PFSK-1 (cell line): Measurements from ENCODE around the gene PTGFRN.

Source experiments
- FOXP2 ChIP-seq: optimal IDR thresholded peaks from 2 replicates; pipeline ENCODE3; 2011; ENCODE audit warnings: borderline replicate concordance, control low read depth, inconsistent platforms; ENCODE audit not compliant: insufficient read depth; ENCODE audit errors: extremely low read length, extremely low read depth
- POLR2AphosphoS5 ChIP-seq: IDR thresholded peaks from 2 replicates; pipeline ENCODE4 v1.6.1; 2012; ENCODE audit warnings: low read depth, mild to moderate bottlenecking, control low read depth, low read length, moderate library complexity
- SIN3A ChIP-seq: IDR thresholded peaks from 2 replicates; pipeline ENCODE4 v1.6.1; 2012; ENCODE audit warnings: mild to moderate bottlenecking, low read length, moderate library complexity, borderline replicate concordance; ENCODE audit not compliant: insufficient read depth
- TAF1 ChIP-seq: IDR thresholded peaks from 2 replicates; pipeline ENCODE4 v1.6.1; 2012; ENCODE audit warnings: low read length, control low read depth, borderline replicate concordance; ENCODE audit not compliant: insufficient read depth
- TF ChIP-seq, protein P1 (sequence below), 2 experiments: IDR thresholded peaks; 2 replicates each; pipeline versions ENCODE4 v1.6.1 to v1.8.0; 2011 to 2012; ENCODE audit warnings: low read depth in 2 of 2, low read length in 2 of 2, control low read depth in 1 of 2, inconsistent platforms in 1 of 2, mild to moderate bottlenecking in 1 of 2, moderate library complexity in 1 of 2; ENCODE audit not compliant: insufficient read depth in 1 of 2

The PTGFRN gene

DNA sequence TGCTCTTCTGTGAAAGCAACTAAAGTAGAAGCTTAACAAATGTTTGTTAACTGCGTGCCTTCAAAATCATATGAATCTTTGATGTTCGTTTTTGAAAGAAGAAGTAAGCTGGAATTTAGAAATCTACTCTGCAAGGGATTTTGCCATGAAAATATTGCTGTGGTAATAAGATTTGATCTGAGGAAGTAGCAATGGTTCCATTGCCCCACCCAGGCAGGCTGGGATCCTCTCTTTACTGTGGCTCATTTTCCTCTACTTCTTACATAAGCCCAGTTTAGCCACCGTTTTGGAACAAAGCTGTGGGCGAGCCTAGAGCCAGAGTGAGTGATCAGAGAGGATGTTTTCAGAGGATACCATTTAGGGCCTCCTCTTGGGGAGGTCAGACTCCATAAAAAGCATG lies 20.3 kb upstream of the PTGFRN start:
- no peak for TF ChIP-seq SIN3A
- TF ChIP-seq, protein P1, sequence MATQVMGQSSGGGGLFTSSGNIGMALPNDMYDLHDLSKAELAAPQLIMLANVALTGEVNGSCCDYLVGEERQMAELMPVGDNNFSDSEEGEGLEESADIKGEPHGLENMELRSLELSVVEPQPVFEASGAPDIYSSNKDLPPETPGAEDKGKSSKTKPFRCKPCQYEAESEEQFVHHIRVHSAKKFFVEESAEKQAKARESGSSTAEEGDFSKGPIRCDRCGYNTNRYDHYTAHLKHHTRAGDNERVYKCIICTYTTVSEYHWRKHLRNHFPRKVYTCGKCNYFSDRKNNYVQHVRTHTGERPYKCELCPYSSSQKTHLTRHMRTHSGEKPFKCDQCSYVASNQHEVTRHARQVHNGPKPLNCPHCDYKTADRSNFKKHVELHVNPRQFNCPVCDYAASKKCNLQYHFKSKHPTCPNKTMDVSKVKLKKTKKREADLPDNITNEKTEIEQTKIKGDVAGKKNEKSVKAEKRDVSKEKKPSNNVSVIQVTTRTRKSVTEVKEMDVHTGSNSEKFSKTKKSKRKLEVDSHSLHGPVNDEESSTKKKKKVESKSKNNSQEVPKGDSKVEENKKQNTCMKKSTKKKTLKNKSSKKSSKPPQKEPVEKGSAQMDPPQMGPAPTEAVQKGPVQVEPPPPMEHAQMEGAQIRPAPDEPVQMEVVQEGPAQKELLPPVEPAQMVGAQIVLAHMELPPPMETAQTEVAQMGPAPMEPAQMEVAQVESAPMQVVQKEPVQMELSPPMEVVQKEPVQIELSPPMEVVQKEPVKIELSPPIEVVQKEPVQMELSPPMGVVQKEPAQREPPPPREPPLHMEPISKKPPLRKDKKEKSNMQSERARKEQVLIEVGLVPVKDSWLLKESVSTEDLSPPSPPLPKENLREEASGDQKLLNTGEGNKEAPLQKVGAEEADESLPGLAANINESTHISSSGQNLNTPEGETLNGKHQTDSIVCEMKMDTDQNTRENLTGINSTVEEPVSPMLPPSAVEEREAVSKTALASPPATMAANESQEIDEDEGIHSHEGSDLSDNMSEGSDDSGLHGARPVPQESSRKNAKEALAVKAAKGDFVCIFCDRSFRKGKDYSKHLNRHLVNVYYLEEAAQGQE (IDR thresholded peaks at IDR 0.05; ENCODE audit: insufficient read depth in 1 of 2, low read depth in 2 of 2, low read length in 2 of 2), result no peak

DNA sequence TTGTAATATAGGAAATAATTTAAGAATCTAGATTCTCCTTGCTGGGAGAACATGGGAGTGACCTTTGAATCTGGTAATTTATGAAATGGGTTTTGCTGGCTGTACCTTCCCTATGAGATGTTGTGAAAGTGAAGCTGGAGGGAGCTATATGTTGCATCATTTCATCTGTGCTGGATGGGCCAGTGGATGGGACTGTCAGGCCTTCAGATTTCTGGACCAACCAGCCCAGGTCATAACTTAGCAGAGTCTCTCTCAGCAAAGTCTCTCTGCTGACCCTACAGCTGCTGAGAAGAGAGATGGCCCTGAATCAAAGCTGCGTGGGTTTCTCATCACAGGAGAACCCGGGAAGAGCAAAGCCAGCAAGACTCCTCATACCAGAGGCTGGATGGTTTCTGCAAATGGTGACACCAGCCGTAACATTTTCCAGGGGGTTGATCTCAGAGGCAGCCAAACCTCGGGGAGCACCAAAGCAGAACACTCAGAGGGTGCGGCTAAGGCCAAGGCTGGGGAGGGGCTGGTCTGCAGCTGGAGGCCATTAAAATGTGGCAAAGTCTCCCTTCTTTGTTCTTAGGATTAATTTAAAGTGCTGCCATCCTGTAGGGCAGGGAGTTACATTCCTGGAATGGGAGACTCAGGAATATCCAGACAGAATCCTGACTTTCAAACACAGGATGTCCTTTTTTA lies 18.2 kb upstream of the PTGFRN start:
- TF ChIP-seq POLR2AphosphoS5 (no peak), FOXP2 (no peak), TAF1 (no peak), SIN3A (no peak)
- TF ChIP-seq, protein P1 (IDR thresholded peaks at IDR 0.05; ENCODE audit: insufficient read depth in 1 of 2, low read depth in 2 of 2, low read length in 2 of 2), result no peak

DNA sequence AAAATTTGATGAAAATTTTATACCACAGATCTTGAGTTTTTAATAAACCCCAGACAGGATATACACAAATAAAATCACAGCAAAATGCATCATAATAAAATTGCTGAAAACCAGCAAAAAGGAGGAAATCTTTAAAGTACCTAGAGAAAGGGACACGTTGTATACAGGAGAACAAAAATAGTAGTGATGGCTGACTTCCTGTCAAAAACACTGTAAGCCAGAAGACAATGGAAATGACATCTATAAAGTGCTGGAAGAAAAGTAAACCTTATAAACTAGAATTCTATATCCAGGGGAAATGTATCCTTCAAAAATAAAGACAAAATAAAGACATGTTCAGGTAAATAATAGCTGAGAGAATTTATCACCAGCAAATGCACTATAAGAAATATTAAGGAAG lies 14.6 kb upstream of the PTGFRN start:
- no peak for TF ChIP-seq TAF1
- TF ChIP-seq, protein P1 (IDR thresholded peaks at IDR 0.05; ENCODE audit: insufficient read depth in 1 of 2, low read depth in 2 of 2, low read length in 2 of 2), result no peak
- no peak for TF ChIP-seq FOXP2
- TF ChIP-seq POLR2AphosphoS5, result no peak
- no peak for TF ChIP-seq SIN3A

DNA sequence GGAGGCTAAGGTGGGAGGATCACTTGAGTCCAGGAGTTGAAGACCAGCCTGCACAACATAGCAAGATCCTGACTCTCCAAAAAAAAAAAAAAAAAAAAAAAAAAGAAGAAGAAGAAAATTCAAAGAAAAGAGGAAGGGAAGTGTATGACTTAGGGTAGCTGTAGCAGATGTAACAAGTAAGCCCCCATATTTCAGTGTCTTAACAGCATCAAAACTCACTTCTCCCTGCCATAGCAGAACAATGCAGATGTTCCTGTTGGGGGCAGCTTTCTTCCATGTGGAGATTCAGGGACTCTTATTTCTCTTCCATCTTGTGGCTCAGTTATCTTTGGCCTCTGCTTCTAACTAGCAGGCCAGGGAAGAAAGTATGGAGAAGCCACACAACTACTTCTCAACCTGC lies 10.2 kb upstream of the PTGFRN start:
- TF ChIP-seq, protein P1 (IDR thresholded peaks at IDR 0.05; ENCODE audit: insufficient read depth in 1 of 2, low read depth in 2 of 2, low read length in 2 of 2), result no peak
- TF ChIP-seq SIN3A (no peak), TAF1 (no peak), POLR2AphosphoS5 (no peak), FOXP2 (no peak)
